Astrocyte of the spinal cord (primary cell): Measurements from ENCODE around the gene NR3C2.

Source experiments
- DNase-seq: peaks from one replicate; pipeline ENCODE4 v3.0.0; 2011; ENCODE audit warnings: low read depth, low spot score
- H3K4me3 ChIP-seq: 2 replicates; pipeline ENCODE4 v1.5.1; 2011; ENCODE audit warnings: low read depth, mild to moderate bottlenecking, low read length, moderate library complexity
- in situ Hi-C: cut with HindIII; loops from 2 replicates; pipeline ENCODE4 v1.10.0; 2017; ENCODE audit warnings: low sequenced_read_pairs
- TF ChIP-seq, protein P1 (sequence below): IDR thresholded peaks from 2 replicates; pipeline ENCODE4 v1.5.1; 2012; ENCODE audit warnings: low read depth, mild to moderate bottlenecking, low read length, inconsistent platforms

NR3C2 gene

DNA sequence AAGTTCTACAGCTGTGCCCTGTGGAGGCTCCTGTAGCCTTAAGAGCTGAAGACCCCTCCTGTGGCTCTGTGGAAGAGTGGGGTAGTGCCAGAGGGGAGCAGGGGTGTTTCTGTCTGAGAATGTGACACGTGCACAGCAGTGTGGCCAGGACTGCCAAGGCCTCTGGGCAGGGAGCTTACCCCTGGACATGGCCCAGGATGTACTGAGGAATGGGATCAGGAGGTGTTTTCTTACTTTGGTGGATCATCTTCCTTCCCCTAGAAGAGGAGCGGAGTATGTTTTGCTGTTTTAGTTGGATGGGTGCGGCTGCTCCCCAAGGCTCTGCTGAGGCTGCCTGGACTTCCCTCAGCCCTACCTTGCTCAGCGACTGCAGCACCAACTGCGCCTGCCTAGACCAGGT, 367.8 kb downstream of the NR3C2 start:
- no peak overlapping the region for H3K4me3 ChIP-seq
- no peak for DNase-seq
- TF ChIP-seq, protein P1, sequence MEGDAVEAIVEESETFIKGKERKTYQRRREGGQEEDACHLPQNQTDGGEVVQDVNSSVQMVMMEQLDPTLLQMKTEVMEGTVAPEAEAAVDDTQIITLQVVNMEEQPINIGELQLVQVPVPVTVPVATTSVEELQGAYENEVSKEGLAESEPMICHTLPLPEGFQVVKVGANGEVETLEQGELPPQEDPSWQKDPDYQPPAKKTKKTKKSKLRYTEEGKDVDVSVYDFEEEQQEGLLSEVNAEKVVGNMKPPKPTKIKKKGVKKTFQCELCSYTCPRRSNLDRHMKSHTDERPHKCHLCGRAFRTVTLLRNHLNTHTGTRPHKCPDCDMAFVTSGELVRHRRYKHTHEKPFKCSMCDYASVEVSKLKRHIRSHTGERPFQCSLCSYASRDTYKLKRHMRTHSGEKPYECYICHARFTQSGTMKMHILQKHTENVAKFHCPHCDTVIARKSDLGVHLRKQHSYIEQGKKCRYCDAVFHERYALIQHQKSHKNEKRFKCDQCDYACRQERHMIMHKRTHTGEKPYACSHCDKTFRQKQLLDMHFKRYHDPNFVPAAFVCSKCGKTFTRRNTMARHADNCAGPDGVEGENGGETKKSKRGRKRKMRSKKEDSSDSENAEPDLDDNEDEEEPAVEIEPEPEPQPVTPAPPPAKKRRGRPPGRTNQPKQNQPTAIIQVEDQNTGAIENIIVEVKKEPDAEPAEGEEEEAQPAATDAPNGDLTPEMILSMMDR = no peak
- in situ Hi-C loops = no loop called here

DNA sequence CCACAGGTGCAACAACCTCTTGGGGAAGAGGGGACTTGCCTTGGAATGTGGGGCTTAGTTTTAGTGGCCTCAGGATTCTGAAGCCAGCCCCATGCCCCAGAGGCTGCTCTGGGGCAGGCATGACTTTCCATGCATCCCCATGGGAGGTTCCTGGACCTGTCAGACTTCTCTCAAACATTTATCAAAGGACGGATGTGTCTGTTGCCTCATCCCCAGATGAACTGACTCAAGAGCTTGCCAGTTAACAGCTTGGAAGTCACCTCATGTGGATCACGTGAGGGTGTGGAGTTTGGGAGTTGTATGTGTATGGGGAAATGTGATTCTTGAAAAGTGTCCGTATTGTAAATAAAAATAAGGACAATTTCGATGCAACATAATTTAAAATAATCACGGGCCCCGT, 368.9 kb downstream of the NR3C2 start:
- no peak for DNase-seq
- no peak overlapping the region for H3K4me3 ChIP-seq
- in situ Hi-C loops = no loop called here
- TF ChIP-seq, protein P1 = no peak

DNA sequence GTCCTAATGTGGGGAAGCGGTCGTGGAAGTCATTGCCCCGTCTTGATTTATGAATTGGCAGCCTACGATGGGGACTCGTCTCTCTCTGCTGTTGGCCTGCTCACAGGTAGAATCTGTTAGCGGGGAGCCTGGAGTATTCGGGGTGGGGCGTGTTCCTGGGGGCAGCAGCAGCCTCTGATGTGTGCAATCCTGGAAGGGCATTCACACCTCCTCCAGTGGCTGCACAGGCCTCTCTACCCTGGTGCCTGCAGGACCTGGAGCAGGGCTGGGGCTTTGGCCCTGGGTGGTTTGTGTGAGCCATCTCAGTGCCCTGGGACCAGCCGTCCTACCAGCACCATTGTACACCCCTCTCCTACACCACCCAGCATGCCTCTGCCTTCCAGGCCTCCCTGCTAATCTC, 369.4 kb downstream of the NR3C2 start:
- no peak overlapping the region for H3K4me3 ChIP-seq
- DNase-seq = no peak
- TF ChIP-seq, protein P1 = no peak
- in situ Hi-C loops = no loop called here

DNA sequence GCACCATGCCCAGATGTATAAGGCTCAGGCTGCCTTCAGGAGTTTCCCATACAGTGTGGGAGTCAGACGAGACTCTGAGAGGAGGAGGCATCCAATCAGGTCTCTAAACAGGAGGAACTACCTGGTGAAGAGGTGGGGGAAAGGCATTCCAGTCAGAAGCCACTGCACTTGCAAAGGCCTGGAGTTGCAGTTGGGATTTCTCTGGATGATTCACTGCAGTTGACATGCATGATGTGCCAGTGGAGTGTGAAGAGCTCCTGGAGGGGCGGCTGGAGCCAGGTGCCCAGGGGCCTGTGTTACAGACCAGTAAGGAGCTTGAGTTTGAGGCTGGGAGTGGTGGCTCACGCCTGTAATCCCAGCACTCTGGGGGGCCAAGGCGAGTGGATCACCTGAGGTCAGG, 371.2 kb downstream of the NR3C2 start:
- in situ Hi-C loops = no loop called here
- no peak overlapping the region for H3K4me3 ChIP-seq
- no peak for DNase-seq
- TF ChIP-seq, protein P1 = no peak

DNA sequence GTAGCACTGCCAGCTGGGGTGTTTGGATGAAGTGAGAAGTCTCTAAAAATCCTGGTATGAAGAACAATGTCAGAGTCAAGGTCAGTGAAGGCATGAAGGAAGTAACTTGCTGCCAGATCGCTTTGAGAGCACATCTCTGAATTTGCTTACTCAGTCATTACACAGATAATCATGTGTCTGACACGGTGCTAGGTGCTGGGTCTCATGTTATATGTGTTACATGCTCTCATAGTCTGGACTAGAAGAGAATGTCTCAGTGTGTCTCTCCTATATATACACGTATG, 372.4 kb downstream of the NR3C2 start:
- in situ Hi-C loops = no loop called here
- TF ChIP-seq, protein P1 = no peak

DNA sequence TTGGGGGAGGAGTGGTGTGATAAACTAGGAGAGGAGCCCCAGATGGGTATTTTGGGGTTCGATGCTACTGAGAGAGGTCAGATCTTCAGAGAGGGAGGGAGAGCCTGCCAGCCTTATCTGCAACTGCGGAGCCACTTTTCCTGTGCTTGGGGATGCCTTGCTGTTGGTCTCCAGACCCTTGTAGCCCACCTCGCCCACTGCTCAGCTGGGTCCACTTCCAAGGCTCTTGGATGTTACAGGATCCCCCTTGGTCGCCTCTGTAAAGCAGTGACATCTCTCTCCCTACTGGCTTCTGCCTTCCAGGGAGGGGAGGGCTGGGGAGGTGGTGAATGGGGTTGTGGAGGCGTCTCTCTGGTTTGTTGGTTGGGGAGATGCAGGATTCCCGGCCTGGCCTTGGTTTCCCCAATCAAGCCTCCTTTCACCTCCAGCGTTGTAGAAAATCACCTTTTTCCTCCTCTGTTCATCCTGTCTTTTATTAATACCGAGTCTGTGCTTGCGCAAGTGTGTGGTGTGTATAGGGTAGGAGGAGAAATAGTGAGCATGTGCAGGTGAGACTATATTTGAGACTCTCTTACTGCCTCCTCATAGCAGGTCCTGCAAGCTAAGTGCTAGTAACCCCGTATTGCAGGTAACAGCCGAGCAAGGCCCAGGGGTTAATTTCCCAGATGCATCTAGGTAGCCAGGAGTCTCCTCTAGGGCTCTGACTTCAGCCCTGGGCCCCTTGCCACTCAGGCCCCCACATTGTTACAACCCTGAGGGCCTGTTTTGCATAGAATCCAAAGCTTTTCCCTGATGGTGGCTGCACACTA, 372.9 kb downstream of the NR3C2 start:
- in situ Hi-C loops = no loop called here

More for the DNA sequence above, 372.4 kb downstream of the NR3C2 start:
- DNase-seq = no peak
- no peak overlapping the region for H3K4me3 ChIP-seq

More for the DNA sequence above, 372.9 kb downstream of the NR3C2 start:
- no peak for DNase-seq
- TF ChIP-seq, protein P1 = no peak
- H3K4me3 ChIP-seq = no peak overlapping the region
